Hepatocyte (in vitro differentiated cells): ENCODE data around the gene CHCHD6. TPM values are rescaled to one million over a fixed set of nuclear protein-coding genes. Genes with fewer than 3 reads are reported as not detected.

Experiments
- DNase-seq: peaks from one replicate; pipeline ENCODE4 v3.0.0-alpha.2; 2016; ENCODE audit warnings: low spot score
- H2AFZ ChIP-seq: fragments of 200-600 bp; sonication (generic); 2 replicates; pipeline ENCODE4 v1.6.0; 2016; ENCODE audit warnings: antibody characterized with exemption, mild to moderate bottlenecking
- H3K27ac ChIP-seq: fragments of 200-600 bp; sonication (generic); 2 replicates; pipeline ENCODE4 v1.5.1; 2016; ENCODE audit warnings: mild to moderate bottlenecking
- H3K27me3 ChIP-seq: fragments of 200-600 bp; sonication (generic); 2 replicates; pipeline ENCODE4 v1.6.1; 2016
- H3K36me3 ChIP-seq: fragments of 200-600 bp; sonication (generic); replicated peaks from 2 replicates; pipeline ENCODE4 v1.5.1; 2016; ENCODE audit warnings: low read depth; ENCODE audit not compliant: insufficient read depth
- H3K4me1 ChIP-seq: fragments of 200-600 bp; sonication (generic); 2 replicates; pipeline ENCODE4 v1.5.1; 2016; ENCODE audit warnings: mild to moderate bottlenecking, moderate library complexity; ENCODE audit not compliant: insufficient read depth
- H3K4me2 ChIP-seq: fragments of 200-600 bp; sonication (generic); 2 replicates; pipeline ENCODE4 v1.6.0; 2016
- H3K4me3 ChIP-seq: fragments of 200-600 bp; sonication (generic); 2 replicates; pipeline ENCODE4 v1.5.1; 2016; ENCODE audit warnings: mild to moderate bottlenecking
- H3K79me2 ChIP-seq: fragments of 200-600 bp; sonication (generic); 2 replicates; pipeline ENCODE4 v1.6.0; 2017; ENCODE audit warnings: mild to moderate bottlenecking
- H3K9me2 ChIP-seq: fragments of 200-600 bp; sonication (generic); replicated peaks from 2 replicates; pipeline ENCODE4 v1.6.0; 2017; ENCODE audit warnings: mild to moderate bottlenecking; ENCODE audit not compliant: insufficient read depth
- H3K9me3 ChIP-seq: fragments of 200-600 bp; sonication (generic); 2 replicates; pipeline ENCODE4 v1.5.1; 2016; ENCODE audit warnings: low read depth, mild to moderate bottlenecking
- H4K20me1 ChIP-seq: fragments of 200-600 bp; sonication (generic); 2 replicates; pipeline ENCODE4 v1.6.0; 2016; ENCODE audit warnings: mild to moderate bottlenecking; ENCODE audit not compliant: insufficient read depth, poor library complexity, severe bottlenecking
- CTCF ChIP-seq: fragments of 200-600 bp; sonication (generic); IDR thresholded peaks from 2 replicates; pipeline ENCODE4 v1.5.1; 2016; ENCODE audit warnings: antibody characterized with exemption, mild to moderate bottlenecking; ENCODE audit not compliant: poor library complexity
- EZH2 ChIP-seq: fragments of 200-600 bp; sonication (generic); IDR thresholded peaks from 2 replicates; pipeline ENCODE4 v1.6.1; 2016; ENCODE audit warnings: antibody characterized with exemption, mild to moderate bottlenecking, borderline replicate concordance
- EZH2phosphoT487 ChIP-seq: fragments of 200-600 bp; sonication (generic); IDR thresholded peaks from one replicate; pipeline ENCODE4 v1.6.1; 2018; ENCODE audit warnings: antibody characterized with exemption, mild to moderate bottlenecking, low read depth, moderate library complexity; ENCODE audit not compliant: unreplicated experiment, severe bottlenecking
- WGBS: methylation state at CpG from one replicate; pipeline ENCODE4 v1.1.6; 2016; ENCODE audit warnings: low lambda C conversion rate; ENCODE audit errors: missing lambda C conversion rate; 5-methylcytosine and 5-hydroxymethylcytosine counted together
- polyA plus RNA-seq: library from polyadenylated mRNA; unstranded; fragments of >200 nt; fragmentation: Nextera tagmentation; extraction: Ambion mirVana; gene quantifications from 2 replicates; pipeline ENCODE4 v1.2.1, GENCODE V29; 2016
- total RNA-seq: library from RNA; depleted of rRNA; stranded (reverse); fragments of >200 nt; gene quantifications from 2 replicates; pipeline ENCODE4 v1.2.3, GENCODE V29; 2014

Gene CHCHD6
- total and polyA plus RNA-seq, 2 experiments from 2014 or later, result 13.8 to 19.7 TPM

- peaks cover 18% of the 10 kb centered on the region for H3K79me2 ChIP-seq
- no peaks in the 10 kb centered on the region for H3K9me3 ChIP-seq
- H3K27ac ChIP-seq, result no peak overlapping the region
- no peak for TF ChIP-seq EZH2phosphoT487
- no peak for TF ChIP-seq EZH2
- TF ChIP-seq CTCF, result no peak
- no peak overlapping the region for H2AFZ ChIP-seq
- no peak for DNase-seq
- 95% methylated on average over 15 of the region's 15 CpGs for WGBS
- no peaks in the 10 kb centered on the region for H3K9me2 ChIP-seq
- peaks cover 4% of the 10 kb centered on the region for H3K27me3 ChIP-seq
- H3K4me2 ChIP-seq, result no peak overlapping the region
- H4K20me1 ChIP-seq, result peaks cover 12% of the 10 kb centered on the region
- H3K4me3 ChIP-seq, result no peak overlapping the region
- peaks cover 10% of the 10 kb centered on the region for H3K4me1 ChIP-seq
- H3K36me3 ChIP-seq, result no peaks in the 10 kb centered on the region
Observed at GRCh38 chr3:126980266-126980811, 276.3 kb downstream of the CHCHD6 start.

GRCh38 chr3:126982126-126982470, 278.1 kb downstream of the CHCHD6 start:
- Histone ChIP-seq H3K9me2 (no peaks in the 10 kb centered on the region), H3K9me3 (no peaks in the 10 kb centered on the region), H3K4me2 (peak overlapping the region; percentile 95), H3K27ac (no peak overlapping the region), H3K36me3 (no peaks in the 10 kb centered on the region), H4K20me1 (peaks cover 30% of the 10 kb centered on the region), H3K79me2 (peaks cover 35% of the 10 kb centered on the region), H2AFZ (peak overlapping the region; percentile 88), H3K27me3 (peaks cover 4% of the 10 kb centered on the region), H3K4me3 (peak overlapping the region; percentile 62), H3K4me1 (peaks cover 19% of the 10 kb centered on the region)
- 21% methylated on average over 12 of the region's 12 CpGs for WGBS
- TF ChIP-seq EZH2 (no peak), EZH2phosphoT487 (no peak), CTCF (no peak)
- no peak for DNase-seq

- peak within 1 kb of the TSS; percentile 95 for H3K4me2 ChIP-seq
- H2AFZ ChIP-seq, result peak within 1 kb of the TSS; percentile 88
- peaks cover 40% of the 10 kb centered on the region for H3K79me2 ChIP-seq
- WGBS, result under 1% methylated on average over 78 of the region's 89 CpGs
- H3K9me3 ChIP-seq, result no peaks in the 10 kb centered on the region
- DNase-seq, result peak; percentile 88
- H3K36me3 ChIP-seq, result no peaks in the 10 kb centered on the region
- peaks cover 35% of the 10 kb centered on the region for H4K20me1 ChIP-seq
- H3K9me2 ChIP-seq, result no peaks in the 10 kb centered on the region
- H3K27ac ChIP-seq, result peak within 1 kb of the TSS; percentile 68
- peak within 1 kb of the TSS; percentile 91 for H3K4me3 ChIP-seq
- peaks cover 19% of the 10 kb centered on the region for H3K4me1 ChIP-seq
- TF ChIP-seq CTCF (peak; percentile 81), EZH2 (no peak), EZH2phosphoT487 (no peak)
- H3K27me3 ChIP-seq, result peaks cover 4% of the 10 kb centered on the region
Observed at GRCh38 chr3:126982471-126983175, 278.6 kb downstream of the CHCHD6 start, which contains the start of gene PLXNA1. TSS of gene PLXNA1 (plus strand) at chr3:126983115. CDS start at chr3:126988594, 5,479 bp downstream.
